Panc1 (cell line): ENCODE measurements around the gene SLC30A3. TPM values are rescaled to one million over a fixed set of nuclear protein-coding genes. Genes with fewer than 3 reads are reported as not detected.
A peak's percentile ranks its signal among the peaks of the same experiment; 100 is the strongest.

ENCODE experiments used
- ATAC-seq: fragments of 200-7000 bp; cut with Tn5 transposase; 2 replicates; pipeline ENCODE4 v1.9.1; 2020; ENCODE audit warnings: mild to moderate bottlenecking, moderate library complexity
- BruUV-seq: library from RNA; stranded (reverse); fragments of 400-500 nt; replicated peaks from 2 replicates; lab custom pipeline; 2021; lab: Mats Ljungman, UMichigan
- CTCF ChIA-PET: fragments of 300-600 bp; sonication (Branson Sonifier 250); formaldehyde crosslinking; loops from one replicate; lab custom pipeline; 2022; ENCODE audit warnings: antibody characterized with exemption; lab: Charles Lee
- POLR2A ChIA-PET: fragments of 300-600 bp; sonication (Branson Sonifier 250); formaldehyde crosslinking; loops from one replicate; lab custom pipeline; 2022; ENCODE audit warnings: antibody characterized with exemption; lab: Charles Lee
- DNase-seq: peaks from one replicate; pipeline ENCODE4 v3.0.0-alpha.2; 2010; ENCODE audit warnings: low read depth, low spot score
- H3K27ac ChIP-seq: 2 replicates; pipeline ENCODE4 v1.5.1; 2011; ENCODE audit warnings: mild to moderate bottlenecking, low read length, inconsistent platforms
- H3K27me3 ChIP-seq: fragments of 200-500 bp; sonication (Bioruptor generic); 2 replicates; pipeline ENCODE4 v1.6.0; 2014; ENCODE audit warnings: low read length, inconsistent platforms; ENCODE audit not compliant: control insufficient read depth, insufficient read depth
- H3K36me3 ChIP-seq: fragments of 200-500 bp; sonication (Bioruptor generic); 2 replicates; pipeline ENCODE4 v1.5.1; 2014; ENCODE audit warnings: inconsistent platforms, mild to moderate bottlenecking, low read length, moderate library complexity; ENCODE audit not compliant: control insufficient read depth, insufficient read depth
- H3K4me1 ChIP-seq: 2 replicates; pipeline ENCODE4 v1.5.1; 2011; ENCODE audit warnings: inconsistent platforms, mild to moderate bottlenecking, low read length, moderate library complexity; ENCODE audit not compliant: control insufficient read depth, insufficient read depth
- H3K4me3 ChIP-seq, 2 experiments: 2 replicates each; pipeline ENCODE4 v1.5.1; 2011 to 2012; ENCODE audit warnings: low read depth in 2 of 2, low read length in 2 of 2, mild to moderate bottlenecking in 2 of 2, inconsistent platforms in 1 of 2, moderate library complexity in 1 of 2
- H3K9me3 ChIP-seq: fragments of 200-500 bp; sonication (Bioruptor generic); 2 replicates; pipeline ENCODE4 v1.5.1; 2014; ENCODE audit warnings: low read depth, mild to moderate bottlenecking, inconsistent platforms, low read length, moderate library complexity; ENCODE audit not compliant: control insufficient read depth, insufficient read depth
- CTCF ChIP-seq: fragments of 450-650 bp; IDR thresholded peaks from 2 replicates; pipeline ENCODE4 v1.5.1; 2017; ENCODE audit warnings: mild to moderate bottlenecking
- POLR2AphosphoS5 ChIP-seq: IDR thresholded peaks from 2 replicates; pipeline ENCODE4 v1.6.1; 2012; ENCODE audit warnings: mild to moderate bottlenecking, low read depth, low read length, moderate library complexity
- REST ChIP-seq, 2 experiments: IDR thresholded peaks; 2 replicates each; pipeline ENCODE4 v1.6.1; 2011 to 2012; ENCODE audit warnings: low read depth in 2 of 2, control low read depth in 1 of 2, low read length in 1 of 2, mild to moderate bottlenecking in 1 of 2, moderate library complexity in 1 of 2; ENCODE audit not compliant: insufficient read depth in 1 of 2
- SIN3A ChIP-seq: IDR thresholded peaks from 2 replicates; pipeline ENCODE4 v1.6.1; 2012; ENCODE audit warnings: low read depth, mild to moderate bottlenecking, low read length, moderate library complexity, borderline replicate concordance; ENCODE audit not compliant: insufficient read depth
- TCF7L2 ChIP-seq: IDR thresholded peaks from 2 replicates; pipeline ENCODE4 v1.6.1; 2011; ENCODE audit warnings: mild to moderate bottlenecking, low read depth, low read length, inconsistent platforms
- in situ Hi-C: cut with HindIII; loops from 2 replicates; pipeline ENCODE4 v1.10.0; 2016; ENCODE audit warnings: low sequenced_read_pairs, low pct_unique_long_range_greater_than_20kb
- intact Hi-C: fragments of 100-400 bp; cut with micrococcal nuclease; formaldehyde crosslinking; loops from one replicate; pipeline ENCODE4 v1.10.0; 2022; ENCODE audit not compliant: unreplicated experiment
- total RNA-seq: library from RNA; stranded (reverse); gene quantifications from one replicate; pipeline ENCODE4 v1.2.1, GENCODE V29; 2021; ENCODE audit not compliant: unreplicated experiment

Gene SLC30A3
- total RNA-seq, 1 experiment from 2014 or later = 0.59 TPM

GRCh38 chr2:27291865-27292264 lies 29.0 kb upstream of the SLC30A3 start:
- ChIA-PET CTCF (interaction anchor here (1.8 kb wide), 1 partner anchor 11 kb away, joined by 4 read pairs; no protein-coding TSS in a partner anchor), POLR2A (interaction anchor here (0.6 kb wide), 2 partner anchors 274 to 434 kb away, joined by 3 to 8 read pairs; no protein-coding TSS in a partner anchor)
- intact Hi-C loops (no loop called here), in situ Hi-C loops (no loop called here)
- Histone ChIP-seq H3K4me1 (peaks cover 6% of the 10 kb centered on the region), H3K4me3 (no peak overlapping the region), H3K27ac (no peak overlapping the region), H3K36me3 (no peaks in the 10 kb centered on the region), H3K9me3 (no peaks in the 10 kb centered on the region), H3K27me3 (no peaks in the 10 kb centered on the region)
- no TSS peak for BruUV-seq
- DNase-seq (no peak), ATAC-seq (peak; percentile 79)
- TF ChIP-seq CTCF (peak; percentile 50), REST (IDR thresholded peaks at IDR 0.05; ENCODE audit: insufficient read depth in 1 of 2, low read depth in 2 of 2, low read length in 1 of 2) (no peak)

- TF ChIP-seq POLR2AphosphoS5 = no peak
- TF ChIP-seq REST (IDR thresholded peaks at IDR 0.05; ENCODE audit: insufficient read depth in 1 of 2, low read depth in 2 of 2, low read length in 1 of 2) = no peak
- no peak for TF ChIP-seq SIN3A
- no peak for TF ChIP-seq TCF7L2
- TF ChIP-seq CTCF = no peak
- CTCF ChIA-PET = no interaction called here
- DNase-seq (no peak), ATAC-seq (no peak)
- POLR2A ChIA-PET = no interaction called here
- intact Hi-C loops (no loop called here), in situ Hi-C loops (no loop called here)
- Histone ChIP-seq H3K27ac (no peak overlapping the region), H3K4me1 (peaks cover 6% of the 10 kb centered on the region), H3K4me3 (no peak overlapping the region), H3K27me3 (no peaks in the 10 kb centered on the region), H3K36me3 (no peaks in the 10 kb centered on the region), H3K9me3 (no peaks in the 10 kb centered on the region)
- no TSS peak for BruUV-seq
Observed at GRCh38 chr2:27290549-27290948, 27.7 kb upstream of the SLC30A3 start.
